HG03439 (cell line): Measurements from ENCODE around the gene GADD45B.
"Not testable (repeated sequence)": the region's sequence is repeated elsewhere in the genome, so short reads cannot be mapped to it uniquely, and the experiment has no call there.

ENCODE experiments used
- ATAC-seq: cut with Tn5 transposase; IDR thresholded peaks from one replicate; pipeline ENCODE4 v1.9.1; 2021; ENCODE audit warnings: mild to moderate bottlenecking, moderate library complexity; ENCODE audit not compliant: unreplicated experiment

Gene GADD45B

DNA sequence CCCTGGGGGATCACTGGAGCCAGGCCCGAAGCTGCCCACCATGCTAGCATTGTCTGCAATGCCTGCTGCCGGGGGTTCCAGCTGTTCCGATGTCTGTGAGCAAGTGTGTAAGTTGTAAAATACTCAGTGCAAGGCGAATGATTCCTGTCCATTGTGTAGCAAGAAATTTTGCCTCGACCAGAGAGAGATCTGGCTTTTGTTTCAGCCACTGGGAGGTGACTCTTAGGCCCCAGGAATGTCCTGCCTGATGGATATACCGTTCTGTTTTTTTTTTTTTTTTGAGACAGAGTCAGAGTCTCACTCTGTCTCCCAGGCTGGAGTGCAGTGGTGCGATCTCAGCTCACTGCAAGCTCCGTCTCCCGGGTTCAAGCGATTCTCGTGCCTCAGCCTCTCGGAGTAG lies 7.3 kb upstream of the GADD45B start:
- no peak for ATAC-seq

GRCh38 chr19:2469102-2469914 lies 6.6 kb upstream of the GADD45B start:
- no peak for ATAC-seq

DNA sequence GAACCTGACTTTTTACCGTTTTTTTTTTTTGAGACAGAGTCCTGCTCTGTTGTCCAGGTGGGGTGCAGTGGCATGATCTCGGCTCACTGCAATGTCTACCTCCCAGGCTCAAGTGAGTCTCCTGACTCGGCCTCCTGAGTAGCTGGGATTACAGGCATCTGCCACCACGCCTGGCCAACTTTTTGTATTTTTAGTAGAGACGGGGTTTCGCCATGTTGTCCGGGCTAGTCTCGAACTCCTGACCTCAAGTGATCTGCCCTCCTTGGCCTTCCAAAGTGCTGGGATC lies 6.1 kb upstream of the GADD45B start:
- not testable (repeated sequence) for ATAC-seq

DNA sequence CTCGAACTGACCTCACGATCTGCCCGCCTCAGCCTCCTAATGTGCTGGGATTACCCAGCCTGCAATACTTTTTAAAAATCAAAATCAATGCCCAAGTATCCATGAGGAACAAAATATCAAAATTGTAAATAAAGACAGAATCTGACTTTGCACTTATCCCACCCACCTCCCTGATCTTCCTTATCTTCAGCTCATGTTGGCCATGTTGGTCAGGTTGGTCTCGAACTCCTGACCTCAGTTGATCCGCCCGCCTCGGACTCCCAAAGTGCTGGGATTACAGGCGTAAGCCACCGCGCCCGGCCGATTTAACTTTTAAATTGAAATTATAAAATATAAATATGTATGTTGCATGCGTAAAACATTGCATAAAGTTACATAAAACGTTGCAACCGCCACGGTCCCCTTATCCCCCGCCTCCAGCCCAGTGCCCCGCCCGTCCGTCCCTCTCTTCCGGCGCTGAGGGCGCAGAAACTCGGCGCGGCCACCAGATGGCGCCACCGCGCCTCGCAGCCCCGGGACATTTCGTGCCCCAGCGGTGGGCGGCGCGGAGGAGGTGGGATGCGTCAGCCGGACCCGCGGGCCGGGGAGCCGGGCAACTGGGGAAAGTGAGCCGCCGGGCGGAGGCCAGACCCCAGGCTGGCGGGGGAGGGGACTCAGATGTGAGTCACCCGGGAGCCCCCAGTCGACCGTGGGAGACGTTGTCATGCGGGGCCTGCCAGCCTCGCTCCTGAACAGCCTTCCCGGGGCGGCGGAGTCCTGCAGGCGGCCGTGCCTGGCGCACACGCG lies 1.5 kb upstream of the GADD45B start:
- peak; percentile 28 for ATAC-seq

GRCh38 chr19:2475018-2475701 lies 767 bp upstream of the GADD45B start:
- ATAC-seq = peak; percentile 6

- ATAC-seq = no peak
Measured at GRCh38 chr19:2476451-2477140, 669 bp downstream of the GADD45B start.

- no peak for ATAC-seq
Measured at GRCh38 chr19:2477141-2477710, 1.3 kb downstream of the GADD45B start.

DNA sequence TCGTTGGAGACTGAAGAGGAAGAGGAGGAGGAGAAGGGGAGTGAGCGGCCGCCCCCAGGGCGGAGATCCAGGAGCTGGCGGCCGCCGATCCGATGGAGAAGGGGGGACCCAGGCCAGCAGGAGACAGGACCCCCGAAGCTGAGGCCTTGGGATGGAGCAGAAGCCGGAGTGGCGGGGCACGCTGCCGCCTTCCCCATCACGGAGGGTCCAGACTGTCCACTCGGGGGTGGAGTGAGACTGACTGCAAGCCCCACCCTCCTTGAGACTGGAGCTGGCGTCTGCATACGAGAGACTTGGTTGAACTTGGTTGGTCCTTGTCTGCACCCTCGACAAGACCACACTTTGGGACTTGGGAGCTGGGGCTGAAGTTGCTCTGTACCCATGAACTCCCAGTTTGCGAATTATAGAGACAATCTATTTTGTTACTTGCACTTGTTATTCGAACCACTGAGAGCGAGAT lies 1.8 kb downstream of the GADD45B start:
- ATAC-seq = no peak

DNA sequence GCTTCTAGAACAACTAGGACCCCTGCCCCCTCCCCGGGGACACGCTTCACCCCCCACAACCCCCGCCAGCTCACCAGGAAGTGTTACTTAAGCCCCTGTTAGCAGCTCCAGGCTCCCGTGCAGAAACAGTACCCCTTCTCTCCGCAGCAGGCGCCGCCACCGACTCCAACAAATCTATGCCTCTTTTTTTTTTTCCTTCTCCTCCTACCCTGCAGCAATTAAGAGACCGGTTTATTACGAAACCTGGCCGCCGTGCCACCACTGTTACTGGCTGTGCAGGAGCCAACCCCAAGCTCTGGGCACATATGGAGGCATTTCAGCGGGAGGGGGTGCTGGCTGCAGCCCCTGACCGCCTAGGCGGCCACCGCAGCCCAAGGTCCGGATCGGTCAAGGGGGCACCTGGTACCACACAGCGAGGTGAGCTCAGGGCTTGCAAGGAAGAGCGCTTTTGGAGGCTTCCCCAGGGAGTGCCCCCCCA lies 2.4 kb downstream of the GADD45B start:
- no peak for ATAC-seq

DNA sequence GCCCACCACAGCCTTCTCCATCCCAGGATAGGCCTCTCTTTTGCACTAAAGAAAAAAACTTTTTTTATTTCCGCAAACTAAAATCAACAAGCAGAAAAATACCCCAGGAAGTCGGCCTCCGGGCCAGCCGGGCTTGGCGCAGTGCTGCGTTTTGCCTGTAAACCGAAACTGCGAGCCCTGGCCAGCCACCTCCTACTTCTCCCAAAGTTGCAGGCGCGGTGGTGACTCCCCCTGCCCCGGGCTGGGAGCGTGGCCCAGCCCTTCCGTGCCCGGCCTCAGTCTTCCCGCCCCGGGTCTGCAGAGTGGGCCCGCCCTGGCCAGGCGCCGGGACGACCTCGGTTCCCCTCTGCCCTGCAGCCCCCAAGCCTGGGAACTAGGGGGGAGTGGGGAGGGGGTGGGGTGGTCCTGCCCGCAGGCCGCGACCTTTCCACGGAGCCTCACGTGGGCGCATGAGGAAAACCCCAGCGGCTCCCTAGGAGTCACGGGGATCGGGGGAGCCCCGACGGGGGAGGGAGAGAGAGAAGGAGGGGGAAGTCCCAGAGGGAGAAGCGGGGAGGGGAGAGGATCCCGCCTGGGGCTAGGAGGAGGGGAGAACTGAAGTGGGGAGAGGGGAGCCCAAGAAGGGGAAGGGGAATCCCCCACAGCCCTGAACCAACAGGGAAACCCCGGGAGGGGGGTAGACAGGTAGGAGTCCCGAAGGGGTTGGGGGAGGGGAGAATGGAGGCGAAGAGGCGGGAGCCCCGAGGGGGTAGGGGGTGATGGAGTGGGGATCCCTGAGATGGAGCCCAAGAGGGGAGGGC lies 3.0 kb downstream of the GADD45B start:
- ATAC-seq = no peak

- ATAC-seq = no peak
Measured at GRCh38 chr19:2479556-2480194, 3.7 kb downstream of the GADD45B start.

GRCh38 chr19:2481466-2481865 lies 5.5 kb downstream of the GADD45B start:
- no peak for ATAC-seq

DNA sequence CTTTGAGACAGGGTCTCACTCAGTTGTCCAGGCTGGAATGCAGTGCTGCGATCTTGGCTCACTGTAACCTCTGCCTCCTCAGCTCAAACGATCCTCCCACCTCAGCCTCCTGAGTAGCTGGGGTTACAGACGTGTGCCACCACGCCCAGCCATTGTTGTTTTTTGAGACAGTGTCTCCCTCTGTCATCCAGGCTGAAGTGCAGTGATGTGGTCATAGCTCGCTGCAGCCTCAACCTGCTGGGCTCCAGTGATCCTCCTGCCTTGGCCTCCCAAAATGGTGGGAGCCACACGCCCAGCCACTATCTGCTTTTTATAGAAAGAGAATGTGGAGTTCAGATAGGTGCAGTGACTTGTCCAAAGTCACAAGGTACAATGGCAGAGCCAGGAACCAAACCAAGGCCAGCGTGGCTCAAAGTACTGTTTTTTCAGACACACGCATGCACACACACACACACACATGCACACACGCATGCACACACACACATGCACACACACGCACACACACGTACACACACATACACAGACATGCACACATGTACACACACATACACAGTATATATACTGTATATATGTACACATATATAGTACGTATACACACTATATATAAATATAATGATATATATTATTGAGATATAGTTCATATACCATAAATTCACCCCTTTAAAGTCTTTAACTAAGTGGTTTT lies 6.6 kb downstream of the GADD45B start:
- ATAC-seq = no peak

- ATAC-seq = no peak
Measured at GRCh38 chr19:2483084-2483483, 7.2 kb downstream of the GADD45B start.

- ATAC-seq = no peak
Measured at GRCh38 chr19:2483484-2484151, 7.7 kb downstream of the GADD45B start.

- ATAC-seq = no peak
Measured at GRCh38 chr19:2484178-2484937, 8.4 kb downstream of the GADD45B start.

DNA sequence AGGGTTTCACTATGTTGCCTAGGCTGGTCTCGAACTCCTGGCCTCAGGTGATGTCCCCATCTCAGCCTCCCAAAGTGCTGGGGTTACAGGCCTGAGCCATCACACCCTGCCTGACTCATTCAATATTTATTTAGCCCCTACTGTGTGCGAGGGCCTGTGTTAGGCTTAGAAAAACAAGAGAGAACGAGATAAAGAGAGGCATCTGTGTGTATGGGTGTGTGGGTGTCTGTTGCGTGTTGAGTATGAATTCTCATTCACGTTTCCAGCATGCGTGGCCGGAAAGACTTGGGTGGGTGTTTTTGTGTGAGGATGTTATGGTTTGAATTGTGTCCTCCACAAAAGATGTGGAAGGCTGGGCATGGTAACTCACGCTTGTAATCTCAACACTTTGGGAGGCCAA lies 9.5 kb downstream of the GADD45B start:
- ATAC-seq = no peak

- ATAC-seq = no peak
Measured at GRCh38 chr19:2487090-2487489, 11.2 kb downstream of the GADD45B start.
